HG03439 (cell line): ENCODE data around the gene KLHL7.
"Not testable (repeated sequence)": the region's sequence is repeated elsewhere in the genome, so short reads cannot be mapped to it uniquely, and the experiment has no call there.

Source experiments
- ATAC-seq: cut with Tn5 transposase; IDR thresholded peaks from one replicate; pipeline ENCODE4 v1.9.1; 2021; ENCODE audit warnings: mild to moderate bottlenecking, moderate library complexity; ENCODE audit not compliant: unreplicated experiment

KLHL7 gene

GRCh38 chr7:23212395-23212794 is 106.8 kb downstream of the KLHL7 start:
- ATAC-seq, result no peak

- ATAC-seq, result no peak
Observed at GRCh38 chr7:23212841-23213240, 107.3 kb downstream of the KLHL7 start.

- ATAC-seq, result no peak
Observed at GRCh38 chr7:23213755-23214154, 108.2 kb downstream of the KLHL7 start.

- no peak for ATAC-seq
Observed at GRCh38 chr7:23214423-23214822, 108.8 kb downstream of the KLHL7 start.

- no peak for ATAC-seq
Observed at GRCh38 chr7:23214938-23215337, 109.4 kb downstream of the KLHL7 start.

GRCh38 chr7:23216021-23216420 is 110.4 kb downstream of the KLHL7 start:
- no peak for ATAC-seq

GRCh38 chr7:23218196-23218595 is 112.6 kb downstream of the KLHL7 start:
- ATAC-seq, result no peak

GRCh38 chr7:23220690-23221305 is 115.2 kb downstream of the KLHL7 start:
- no peak for ATAC-seq

- no peak for ATAC-seq
Observed at GRCh38 chr7:23222439-23223030, 117.0 kb downstream of the KLHL7 start.

GRCh38 chr7:23224364-23224763 is 118.8 kb downstream of the KLHL7 start:
- not testable (repeated sequence) for ATAC-seq

GRCh38 chr7:23226844-23227450 is 121.4 kb downstream of the KLHL7 start:
- ATAC-seq, result no peak
